ENCODE measurements around the gene OR2S2.
"Not testable (repeated sequence)": the region's sequence is repeated elsewhere in the genome, so short reads cannot be mapped to it uniquely, and the experiment has no call there.

OR2S2 gene

GRCh38 chr9:35935261-35935660, 22.7 kb downstream of the OR2S2 start:
- Histone ChIP-seq H3K36me3 (replicated peaks) (no peaks in the 10 kb centered on the region), H3K27ac (peak overlapping the region; percentile 76), H3K27me3 (replicated peaks) (no peaks in the 10 kb centered on the region), H3K4me3 (ENCODE audit: low read depth, low read length) (no peak overlapping the region)
- DNase-seq: peak; percentile 33
- no peak for TF ChIP-seq CTCF (IDR thresholded peaks at IDR 0.05; ENCODE audit: low read depth, low read length, missing control alignments)
- in situ Hi-C loops (cut with HindIII; ENCODE audit: low pct_ligation_motif_present, low sequenced_read_pairs): no loop called here

GRCh38 chr9:35934069-35934468, 23.9 kb downstream of the OR2S2 start:
- in situ Hi-C loops (cut with HindIII; ENCODE audit: low pct_ligation_motif_present, low sequenced_read_pairs); H3K27ac ChIP-seq; H3K36me3 ChIP-seq (replicated peaks); H3K4me3 ChIP-seq (ENCODE audit: low read depth, low read length); H3K27me3 ChIP-seq (replicated peaks); DNase-seq: not testable (repeated sequence)

- Histone ChIP-seq H3K27ac (no peak overlapping the region), H3K4me3 (ENCODE audit: low read depth, low read length) (no peak overlapping the region), H3K36me3 (replicated peaks) (no peaks in the 10 kb centered on the region), H3K27me3 (replicated peaks) (no peaks in the 10 kb centered on the region)
- DNase-seq: no peak
- in situ Hi-C loops (cut with HindIII; ENCODE audit: low pct_ligation_motif_present, low sequenced_read_pairs): no loop called here
- TF ChIP-seq CTCF (IDR thresholded peaks at IDR 0.05; ENCODE audit: low read depth, low read length, missing control alignments): no peak
Observed at GRCh38 chr9:35933550-35934067, 24.3 kb downstream of the OR2S2 start.

GRCh38 chr9:35932735-35933134, 25.2 kb downstream of the OR2S2 start:
- Histone ChIP-seq H3K4me3 (ENCODE audit: low read depth, low read length) (no peak overlapping the region), H3K27ac (no peak overlapping the region), H3K27me3 (replicated peaks) (no peaks in the 10 kb centered on the region), H3K36me3 (replicated peaks) (no peaks in the 10 kb centered on the region)
- TF ChIP-seq CTCF (IDR thresholded peaks at IDR 0.05; ENCODE audit: low read depth, low read length, missing control alignments): no peak
- DNase-seq: no peak
- in situ Hi-C loops (cut with HindIII; ENCODE audit: low pct_ligation_motif_present, low sequenced_read_pairs): no loop called here

- no peak for TF ChIP-seq CTCF (IDR thresholded peaks at IDR 0.05; ENCODE audit: low read depth, low read length, missing control alignments)
- H3K27ac ChIP-seq: no peak overlapping the region
- DNase-seq: no peak
- no peaks in the 10 kb centered on the region for H3K27me3 ChIP-seq (replicated peaks)
- H3K36me3 ChIP-seq (replicated peaks): no peaks in the 10 kb centered on the region
- in situ Hi-C loops (cut with HindIII; ENCODE audit: low pct_ligation_motif_present, low sequenced_read_pairs): no loop called here
- H3K4me3 ChIP-seq (ENCODE audit: low read depth, low read length): no peak overlapping the region
Observed at GRCh38 chr9:35930989-35931388, 27.0 kb downstream of the OR2S2 start.

GRCh38 chr9:35930521-35930920, 27.4 kb downstream of the OR2S2 start:
- H3K27me3 ChIP-seq (replicated peaks): no peaks in the 10 kb centered on the region
- no peak for TF ChIP-seq CTCF (IDR thresholded peaks at IDR 0.05; ENCODE audit: low read depth, low read length, missing control alignments)
- in situ Hi-C loops (cut with HindIII; ENCODE audit: low pct_ligation_motif_present, low sequenced_read_pairs): no loop called here
- no peaks in the 10 kb centered on the region for H3K36me3 ChIP-seq (replicated peaks)
- H3K4me3 ChIP-seq (ENCODE audit: low read depth, low read length): no peak overlapping the region
- no peak for DNase-seq
- H3K27ac ChIP-seq: no peak overlapping the region

Measured in brain microvascular endothelial cell (primary cell).